HepG2 (cell line): Measurements from ENCODE around the gene ANO1. TPM values are rescaled to one million over a fixed set of nuclear protein-coding genes. Genes with fewer than 3 reads are reported as not detected.

Source experiments
- ATAC-seq: fragments of 200-7000 bp; cut with Tn5 transposase; 3 replicates; pipeline ENCODE4 v1.9.1; 2020; ENCODE audit warnings: mild to moderate bottlenecking, moderate library complexity
- Bru-seq: library from RNA; stranded (reverse); fragments of 400-500 nt; gene quantifications from one replicate; lab custom pipeline; 2021; lab: Mats Ljungman, UMichigan
- BruChase-seq, 2 experiments: library from RNA; stranded (reverse); fragments of 400-500 nt; gene quantifications; one replicate each; lab custom pipeline; 2021; lab: Mats Ljungman, UMichigan
- BruUV-seq: library from RNA; stranded (reverse); fragments of 400-500 nt; replicated peaks from 2 replicates; lab custom pipeline; 2021; lab: Mats Ljungman, UMichigan
- CTCF ChIA-PET: fragments of 300-600 bp; formaldehyde crosslinking; extraction: SDS; loops from one replicate; lab custom pipeline; 2021; ENCODE audit warnings: low total read pairs, inconsistent platforms, low intra/inter-chr PET ratio; lab: Yijun Ruan, JAX
- POLR2A ChIA-PET: fragments of 350-600 bp; sonication (Branson Sonifier 250); formaldehyde crosslinking; loops from one replicate; lab custom pipeline; 2020; ENCODE audit warnings: antibody characterized with exemption, inconsistent platforms; lab: Yijun Ruan, JAX
- DNase-seq: peaks from one replicate; pipeline ENCODE4 v3.0.0-alpha.2; 2015; ENCODE audit warnings: low spot score
- FAIRE-seq: peaks from 3 replicates; lab custom pipeline; 2011; peaks lifted over from hg19 to GRCh38; lab: Jason Lieb, UNC
- H2AFZ ChIP-seq: one replicate; pipeline ENCODE4 v1.6.1; 2011; ENCODE audit warnings: low read length, inconsistent platforms
- H3K27ac ChIP-seq: fragments of 300-600 bp; 3 replicates; pipeline ENCODE4 v1.8.0; 2011; ENCODE audit warnings: mixed run types, mild to moderate bottlenecking, mixed read lengths, low read length, inconsistent platforms; ENCODE audit not compliant: insufficient read depth; ENCODE audit errors: extremely low read length
- H3K27me3 ChIP-seq, 2 experiments: fragments of 200-600 bp in 1 of 2; 2 replicates in 1 of 2; 3 replicates in 1 of 2; pipeline versions ENCODE4 v1.6.0 to v1.8.0; 2011; ENCODE audit warnings: low read length in 2 of 2, mild to moderate bottlenecking in 2 of 2, moderate library complexity in 2 of 2, inconsistent platforms in 1 of 2; ENCODE audit not compliant: insufficient read depth in 2 of 2, control insufficient read depth in 1 of 2
- H3K36me3 ChIP-seq, 2 experiments: fragments of 200-600 bp in 1 of 2; replicated peaks in 1 of 2; 2 replicates in 1 of 2; 3 replicates in 1 of 2; pipeline versions ENCODE4 v1.5.1 to v1.8.0; 2011; ENCODE audit warnings: low read length in 2 of 2, inconsistent platforms in 1 of 2; ENCODE audit not compliant: insufficient read depth in 2 of 2, control insufficient read depth in 1 of 2
- H3K4me1 ChIP-seq: 2 replicates; pipeline ENCODE4 v1.5.1; 2012; ENCODE audit warnings: low read length, inconsistent platforms; ENCODE audit not compliant: insufficient read depth
- H3K4me2 ChIP-seq: 2 replicates; pipeline ENCODE4 v1.6.0; 2011; ENCODE audit warnings: low read depth, low read length, inconsistent platforms
- H3K4me3 ChIP-seq, 3 experiments: fragments of 200-600 bp in 1 of 3; sonication (generic), shearing (Covaris generic) in 1 of 3; replicated peaks in 1 of 3; 2 replicates each; pipeline ENCODE4 v1.5.1; 2011 to 2016; ENCODE audit warnings: low read length in 3 of 3, inconsistent platforms in 2 of 3, low read depth in 2 of 3, mild to moderate bottlenecking in 2 of 3, control low read depth in 1 of 3, mixed read lengths in 1 of 3; ENCODE audit not compliant: insufficient read depth in 1 of 3
- H3K79me2 ChIP-seq: one replicate; pipeline ENCODE4 v1.6.1; 2011; ENCODE audit warnings: low read length, inconsistent platforms; ENCODE audit not compliant: insufficient read depth
- H3K9ac ChIP-seq: 2 replicates; pipeline ENCODE4 v1.6.0; 2011; ENCODE audit warnings: mild to moderate bottlenecking, low read depth, low read length, inconsistent platforms; ENCODE audit not compliant: insufficient read depth
- H3K9me3 ChIP-seq: 2 replicates; pipeline ENCODE4 v1.5.1; 2012; ENCODE audit warnings: mild to moderate bottlenecking, low read length
- H4K20me1 ChIP-seq: 2 replicates; pipeline ENCODE4 v1.6.0; 2011; ENCODE audit warnings: inconsistent platforms, mild to moderate bottlenecking, low read length, moderate library complexity; ENCODE audit not compliant: insufficient read depth
- CTCF ChIP-seq: sonication (generic); formaldehyde crosslinking; IDR thresholded peaks from 2 replicates; pipeline ENCODE4 v1.5.0; 2020; ENCODE audit warnings: mild to moderate bottlenecking, missing genetic modification reagents, moderate library complexity
- DDIT3 ChIP-seq: sonication (generic); formaldehyde crosslinking; IDR thresholded peaks from 2 replicates; pipeline ENCODE4 v1.4.0; 2020; ENCODE audit warnings: mild to moderate bottlenecking, missing genetic modification reagents
- GATA4 ChIP-seq: sonication (generic); IDR thresholded peaks from 2 replicates; pipeline ENCODE4 v1.6.1; 2016; ENCODE audit warnings: antibody characterized with exemption, low read depth, borderline replicate concordance
- STAG1 ChIP-seq: sonication (generic); formaldehyde crosslinking; IDR thresholded peaks from 2 replicates; pipeline ENCODE4 v1.4.0; 2020; ENCODE audit warnings: missing genetic modification reagents
- ZNF564 ChIP-seq: sonication (generic); formaldehyde crosslinking; IDR thresholded peaks from 2 replicates; pipeline ENCODE4 v1.8.1; 2023; ENCODE audit warnings: mild to moderate bottlenecking, missing genetic modification reagents
- ZNF720 ChIP-seq: sonication (generic); formaldehyde crosslinking; IDR thresholded peaks from 2 replicates; pipeline ENCODE4 v1.4.0; 2020; ENCODE audit warnings: missing genetic modification reagents
- WGBS: methylation state at CpG from one replicate; pipeline ENCODE4 v1.1.6; 2017; ENCODE audit warnings: low lambda C conversion rate; 5-methylcytosine and 5-hydroxymethylcytosine counted together
- in situ Hi-C: cut with HindIII; loops from 2 replicates; pipeline ENCODE4 v1.10.0; 2017; ENCODE audit warnings: low pct_unique_long_range_greater_than_20kb; ENCODE audit not compliant: extremely low pct_ligation_motif_present
- intact Hi-C: fragments of 100-400 bp; cut with micrococcal nuclease; formaldehyde crosslinking; loops from one replicate; pipeline ENCODE4 v1.10.0; 2022; ENCODE audit not compliant: unreplicated experiment
- long read RNA-seq, 2 experiments: library from RNA in 1 of 2; library from polyadenylated mRNA in 1 of 2; stranded (forward) in 1 of 2; unstranded in 1 of 2; transcript quantifications; one replicate each; pipeline ENCODE4 v2.0.0, GENCODE V29; 2019 to 2022
- polyA minus RNA-seq, 3 experiments: library from RNA; depleted of rRNA, polyadenylated mRNA; stranded (reverse); fragments of >200 nt; gene quantifications; 2 replicates each; pipeline ENCODE4 v1.2.3, GENCODE V29; 2011; ENCODE audit warnings: low replicate concordance in 1 of 3
- polyA plus RNA-seq, 8 experiments: library from polyadenylated mRNA; depleted of rRNA in 3 of 8; stranded (reverse) in 7 of 8; unstranded in 1 of 8; fragments of >200 nt; fragmentation: Illumina TruSeq in 4 of 8; extraction: Trizol in 4 of 8; gene quantifications; 2 replicates each; pipeline versions ENCODE4 v1.2.1 to v1.2.3, GENCODE V29; 2011 to 2016; ENCODE audit warnings: low read depth in 4 of 8, missing spikeins in 1 of 8, mixed read lengths in 1 of 8; ENCODE audit not compliant: insufficient read depth in 1 of 8
- total RNA-seq, 5 experiments: library from RNA; depleted of rRNA; stranded (reverse); fragments of >200 nt; fragmentation: Illumina TruSeq; extraction: Trizol; gene quantifications; 2 replicates each; pipeline ENCODE4 v1.2.3, GENCODE V29; 2016; ENCODE audit warnings: low read depth in 1 of 5

Gene ANO1
- total RNA-seq (2016; rRNA removed; fragmentation: Illumina TruSeq; extraction: Trizol): not detected in 2 replicates
- not detected in 2 replicates for total RNA-seq (2016; cell fraction: cytosol; rRNA removed; fragmentation: Illumina TruSeq; extraction: Trizol; ENCODE audit: low read depth)
- not detected in 2 replicates for total RNA-seq (2016; cell fraction: insoluble cytoplasmic fraction; rRNA removed; fragmentation: Illumina TruSeq; extraction: Trizol)
- total RNA-seq (2016; cell fraction: membrane; rRNA removed; fragmentation: Illumina TruSeq; extraction: Trizol): not detected in 2 replicates
- total RNA-seq (2016; cell fraction: nucleus; rRNA removed; fragmentation: Illumina TruSeq; extraction: Trizol): not detected in 2 replicates
- polyA plus RNA-seq (2011; rRNA removed): not detected in 2 replicates
- not detected in 2 replicates for polyA plus RNA-seq (2011; cell fraction: cytosol; rRNA removed)
- polyA plus RNA-seq (2011; cell fraction: nucleus; rRNA removed): not detected in 2 replicates
- not detected in 2 replicates for polyA plus RNA-seq (2012)
- not detected in 2 replicates for polyA plus RNA-seq (2016; cell fraction: cytosol; fragmentation: Illumina TruSeq; extraction: Trizol; ENCODE audit: low read depth)
- polyA plus RNA-seq (2016; cell fraction: insoluble cytoplasmic fraction; fragmentation: Illumina TruSeq; extraction: Trizol; ENCODE audit: low read depth): not detected in 2 replicates
- not detected in 2 replicates for polyA plus RNA-seq (2016; cell fraction: membrane; fragmentation: Illumina TruSeq; extraction: Trizol; ENCODE audit: low read depth)
- polyA plus RNA-seq (2016; cell fraction: nucleus; fragmentation: Illumina TruSeq; extraction: Trizol; ENCODE audit: insufficient read depth, low read depth): not detected in 2 replicates
- 0.14 TPM in 1 of 2 replicates, not detected in the other for polyA minus RNA-seq (2011; rRNA and poly(A)+ RNA removed; ENCODE audit: low replicate concordance)
- not detected in 2 replicates for polyA minus RNA-seq (2011; cell fraction: cytosol; rRNA and poly(A)+ RNA removed)
- polyA minus RNA-seq (2011; cell fraction: nucleus; rRNA and poly(A)+ RNA removed): not detected in 2 replicates
- not detected for Bru-seq, nascent RNA
- percentile 5 among the genes with signal in this experiment for BruChase-seq, experiment 1, labeled RNA remaining after a 6-hour chase
- not detected for BruChase-seq, experiment 2, labeled RNA remaining after a 2-hour chase
- long read RNA-seq, experiment 1: 0 reads
- long read RNA-seq, experiment 2: 0 reads

- Histone ChIP-seq H3K4me3 (no peak within 1 kb of the TSS), H2AFZ (no peak within 1 kb of the TSS), H4K20me1 (no peaks in the 10 kb centered on the region), H3K27ac (no peak within 1 kb of the TSS), H3K4me1 (no peaks in the 10 kb centered on the region), H3K27me3 (peaks cover 7 to 61% of the 10 kb centered on the region in 2 experiments; a peak in 4 of 5 replicates), H3K9ac (no peak within 1 kb of the TSS), H3K36me3 (no peaks in the 10 kb centered on the region), H3K4me2 (no peak within 1 kb of the TSS), H3K9me3 (no peaks in the 10 kb centered on the region), H3K79me2 (no peaks in the 10 kb centered on the region)
- FAIRE-seq: no peak
- 19% methylated on average over 3 of the region's 87 CpGs for WGBS
- POLR2A ChIA-PET: no interaction called here
- no peak for DNase-seq
- CTCF ChIA-PET: no interaction called here
- no TSS peak for BruUV-seq
- ATAC-seq: no peak
- intact Hi-C loops (no loop called here), in situ Hi-C loops (no loop called here)
- no peak for TF ChIP-seq DDIT3 (CRISPR knock-in tag)
- TF ChIP-seq ZNF564: no peak
- no peak for TF ChIP-seq GATA4
- peak; percentile 22 for TF ChIP-seq STAG1 (CRISPR knock-in tag)
- TF ChIP-seq ZNF720 (CRISPR knock-in tag): no peak
- TF ChIP-seq CTCF: peak; percentile 18; the same call in 1 of the 2 replicates
Observed at GRCh38 chr11:70078095-70078780, at the start of gene ANO1. ANO1 (plus strand) TSS chr11:70078317; CDS start chr11:70078607, 290 bp downstream.
